Endothelial cell (in vitro differentiated cells): ENCODE measurements around the gene PRKG1. TPM values are rescaled to one million over a fixed set of nuclear protein-coding genes. Genes with fewer than 3 reads are reported as not detected.
A peak's percentile ranks its signal among the peaks of the same experiment; 100 is the strongest.

ENCODE experiments used
- DNase-seq: peaks from one replicate; pipeline ENCODE4 v3.0.0; 2021; ENCODE audit warnings: low spot score
- H3K27ac Mint-ChIP-seq: one replicate; pipeline ENCODE4 v1.8.0; 2021; ENCODE audit warnings: mixed read lengths, inconsistent platforms; ENCODE audit not compliant: unreplicated experiment
- H3K27me3 Mint-ChIP-seq: one replicate; pipeline ENCODE4 v1.8.0; 2021; ENCODE audit warnings: mild to moderate bottlenecking, moderate library complexity, mixed read lengths, inconsistent platforms; ENCODE audit not compliant: unreplicated experiment
- H3K36me3 Mint-ChIP-seq: one replicate; pipeline ENCODE4 v1.8.0; 2021; ENCODE audit warnings: mild to moderate bottlenecking, low read depth, mixed read lengths, inconsistent platforms; ENCODE audit not compliant: unreplicated experiment
- H3K4me1 Mint-ChIP-seq: one replicate; pipeline ENCODE4 v1.8.0; 2021; ENCODE audit warnings: mild to moderate bottlenecking, mixed read lengths, inconsistent platforms; ENCODE audit not compliant: unreplicated experiment
- H3K4me3 Mint-ChIP-seq: one replicate; pipeline ENCODE4 v1.8.0; 2021; ENCODE audit warnings: mild to moderate bottlenecking, mixed read lengths, inconsistent platforms; ENCODE audit not compliant: unreplicated experiment
- H3K9me3 Mint-ChIP-seq: one replicate; pipeline ENCODE4 v1.8.0; 2021; ENCODE audit warnings: mixed read lengths, inconsistent platforms; ENCODE audit not compliant: unreplicated experiment
- long read RNA-seq: library from polyadenylated mRNA; unstranded; transcript quantifications from one replicate; pipeline ENCODE4 v2.0.0, GENCODE V29; 2020; ENCODE audit not compliant: unreplicated experiment
- total RNA-seq: library from RNA; stranded (reverse); fragmentation: NEBNext Ultra II Directional; extraction: Animal tissue kit (Norgen Biotek cat#: 25700); gene quantifications from one replicate; pipeline ENCODE4 v1.2.1, GENCODE V29; 2021; ENCODE audit not compliant: unreplicated experiment
- TF ChIP-seq, protein P1 (sequence below): fragments of 200-600 bp; sonication (generic); IDR thresholded peaks from one replicate; pipeline ENCODE4 v1.5.0; 2021; ENCODE audit warnings: antibody characterized with exemption; ENCODE audit not compliant: unreplicated experiment

PRKG1 gene
- total RNA-seq, result 10.7 TPM
- long read RNA-seq, partial matches to known transcripts, result 0 of 1 reads
- long read RNA-seq, other reads (novel, unspliced or antisense), result 1 of 1 reads

DNA sequence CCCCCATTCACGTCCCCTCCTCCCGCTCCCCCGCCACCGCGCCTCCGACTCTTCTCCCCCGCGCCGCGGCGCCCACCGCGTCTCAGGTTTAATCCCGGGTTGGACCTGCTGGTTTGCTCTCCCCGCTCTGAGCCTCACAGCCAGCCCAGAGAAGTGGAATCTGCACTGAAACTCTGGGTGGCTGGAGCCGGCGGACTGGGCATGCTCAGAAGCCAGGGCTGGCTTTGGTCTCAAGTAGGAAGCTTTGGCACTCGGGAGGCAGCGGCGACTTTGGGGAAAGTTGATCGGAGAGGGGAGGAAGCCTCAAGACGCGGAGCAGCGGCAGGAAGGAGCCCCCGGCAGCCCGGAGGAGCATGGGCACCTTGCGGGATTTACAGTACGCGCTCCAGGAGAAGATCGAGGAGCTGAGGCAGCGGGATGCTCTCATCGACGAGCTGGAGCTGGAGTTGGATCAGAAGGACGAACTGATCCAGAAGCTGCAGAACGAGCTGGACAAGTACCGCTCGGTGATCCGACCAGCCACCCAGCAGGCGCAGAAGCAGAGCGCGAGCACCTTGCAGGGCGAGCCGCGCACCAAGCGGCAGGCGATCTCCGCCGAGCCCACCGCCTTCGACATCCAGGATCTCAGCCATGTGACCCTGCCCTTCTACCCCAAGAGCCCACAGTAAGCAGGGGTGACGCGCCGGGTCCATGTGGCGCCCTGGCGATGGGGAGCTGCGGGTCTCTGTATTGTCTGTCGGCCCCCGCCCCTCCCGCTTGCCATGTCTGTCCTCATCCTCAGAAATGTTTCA, at the start of gene PRKG1:
PRKG1 (plus strand) TSS at position 250 of the 791 bp plus-strand sequence.
- H3K4me1 Mint-ChIP-seq, result peaks cover 7% of the 10 kb centered on the region
- H3K9me3 Mint-ChIP-seq, result no peaks in the 10 kb centered on the region
- H3K27me3 Mint-ChIP-seq, result peaks cover 12% of the 10 kb centered on the region
- H3K27ac Mint-ChIP-seq, result no peak within 1 kb of the TSS
- peak; percentile 68 for DNase-seq
- TF ChIP-seq, protein P1, sequence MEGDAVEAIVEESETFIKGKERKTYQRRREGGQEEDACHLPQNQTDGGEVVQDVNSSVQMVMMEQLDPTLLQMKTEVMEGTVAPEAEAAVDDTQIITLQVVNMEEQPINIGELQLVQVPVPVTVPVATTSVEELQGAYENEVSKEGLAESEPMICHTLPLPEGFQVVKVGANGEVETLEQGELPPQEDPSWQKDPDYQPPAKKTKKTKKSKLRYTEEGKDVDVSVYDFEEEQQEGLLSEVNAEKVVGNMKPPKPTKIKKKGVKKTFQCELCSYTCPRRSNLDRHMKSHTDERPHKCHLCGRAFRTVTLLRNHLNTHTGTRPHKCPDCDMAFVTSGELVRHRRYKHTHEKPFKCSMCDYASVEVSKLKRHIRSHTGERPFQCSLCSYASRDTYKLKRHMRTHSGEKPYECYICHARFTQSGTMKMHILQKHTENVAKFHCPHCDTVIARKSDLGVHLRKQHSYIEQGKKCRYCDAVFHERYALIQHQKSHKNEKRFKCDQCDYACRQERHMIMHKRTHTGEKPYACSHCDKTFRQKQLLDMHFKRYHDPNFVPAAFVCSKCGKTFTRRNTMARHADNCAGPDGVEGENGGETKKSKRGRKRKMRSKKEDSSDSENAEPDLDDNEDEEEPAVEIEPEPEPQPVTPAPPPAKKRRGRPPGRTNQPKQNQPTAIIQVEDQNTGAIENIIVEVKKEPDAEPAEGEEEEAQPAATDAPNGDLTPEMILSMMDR, result no peak
- H3K36me3 Mint-ChIP-seq, result no peaks in the 10 kb centered on the region
- peak within 1 kb of the TSS; percentile 95 for H3K4me3 Mint-ChIP-seq

- H3K27me3 Mint-ChIP-seq, result no peaks in the 10 kb centered on the region
These were observed 45.9 kb upstream of the PRKG1 start for GRCh38 chr10:51028420-51028819.

GRCh38 chr10:51029172-51029641, 45.1 kb upstream of the PRKG1 start:
- H3K4me3 Mint-ChIP-seq, result no peak overlapping the region
- H3K27me3 Mint-ChIP-seq, result no peaks in the 10 kb centered on the region
- no peak for DNase-seq
- H3K27ac Mint-ChIP-seq, result no peak overlapping the region
- H3K9me3 Mint-ChIP-seq, result no peaks in the 10 kb centered on the region
- H3K4me1 Mint-ChIP-seq, result peaks cover 3% of the 10 kb centered on the region
- no peaks in the 10 kb centered on the region for H3K36me3 Mint-ChIP-seq
- TF ChIP-seq, protein P1, result no peak

More at GRCh38 chr10:51028420-51028819, 45.9 kb upstream of the PRKG1 start:
- H3K27ac Mint-ChIP-seq, result no peak overlapping the region
- no peak for DNase-seq
- H3K9me3 Mint-ChIP-seq, result no peaks in the 10 kb centered on the region
- H3K4me3 Mint-ChIP-seq, result no peak overlapping the region
- no peaks in the 10 kb centered on the region for H3K36me3 Mint-ChIP-seq
- TF ChIP-seq, protein P1, result no peak
- peaks cover 3% of the 10 kb centered on the region for H3K4me1 Mint-ChIP-seq

DNA sequence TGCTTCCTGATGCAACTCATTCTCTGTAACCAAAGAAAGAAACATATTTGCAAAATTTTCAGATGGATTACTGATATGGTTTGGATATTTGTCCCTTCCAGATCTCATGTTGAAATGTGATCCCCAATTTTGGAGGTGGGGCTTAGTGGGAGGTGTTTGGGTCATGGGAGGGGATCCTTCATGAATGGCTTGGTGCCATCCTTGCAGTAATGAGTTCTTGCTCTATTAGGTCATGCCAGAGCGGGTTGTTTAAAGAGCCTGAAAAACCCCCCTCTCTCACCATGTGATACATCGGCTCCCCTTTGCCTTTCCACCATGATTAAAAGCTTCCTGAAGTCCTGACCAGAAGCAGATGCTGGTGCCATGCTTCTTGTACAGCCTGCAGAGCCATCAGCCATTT, 43.8 kb upstream of the PRKG1 start:
- DNase-seq, result no peak
- Mint-ChIP-seq H3K36me3 (no peaks in the 10 kb centered on the region), H3K9me3 (no peaks in the 10 kb centered on the region), H3K27me3 (no peaks in the 10 kb centered on the region), H3K27ac (no peak overlapping the region), H3K4me3 (no peak overlapping the region), H3K4me1 (peaks cover 3% of the 10 kb centered on the region)
- TF ChIP-seq, protein P1, result no peak

GRCh38 chr10:51031950-51032349, 42.3 kb upstream of the PRKG1 start:
- no peaks in the 10 kb centered on the region for H3K27me3 Mint-ChIP-seq
- no peaks in the 10 kb centered on the region for H3K9me3 Mint-ChIP-seq
- DNase-seq, result no peak
- H3K4me3 Mint-ChIP-seq, result no peak overlapping the region
- H3K36me3 Mint-ChIP-seq, result no peaks in the 10 kb centered on the region
- H3K27ac Mint-ChIP-seq, result no peak overlapping the region
- TF ChIP-seq, protein P1, result no peak
- H3K4me1 Mint-ChIP-seq, result peaks cover 3% of the 10 kb centered on the region
